GM18951 (cell line): ENCODE data around the gene RAB39B.
A peak's percentile ranks its signal among the peaks of the same experiment; 100 is the strongest.
"Not testable (repeated sequence)": the region's sequence is repeated elsewhere in the genome, so short reads cannot be mapped to it uniquely, and the experiment has no call there.

Experiments
- POLR2A ChIP-seq: IDR thresholded peaks from 4 replicates; pipeline ENCODE4 v1.6.1; 2011; ENCODE audit warnings: mild to moderate bottlenecking; ENCODE audit not compliant: insufficient read length, insufficient read depth; ENCODE audit errors: extremely low read depth
- in situ Hi-C: fragments of 300-500 bp; cut with MboI; formaldehyde crosslinking; loops from one replicate; pipeline ENCODE4 v1.12.0; 2022; ENCODE audit warnings: low sequenced_read_pairs, mixed read lengths, inconsistent platforms; ENCODE audit not compliant: unreplicated experiment

Gene RAB39B

GRCh38 chrX:155225774-155226173 lies 38.5 kb downstream of the RAB39B start:
- in situ Hi-C loops = no loop called here
- TF ChIP-seq POLR2A = no peak

- in situ Hi-C loops = not testable (repeated sequence)
Observed at GRCh38 chrX:155223746-155224145, 40.5 kb downstream of the RAB39B start.

GRCh38 chrX:155221351-155221750 lies 42.9 kb downstream of the RAB39B start:
- TF ChIP-seq POLR2A = no peak
- in situ Hi-C loops = no loop called here

- in situ Hi-C loops = no loop called here
- TF ChIP-seq POLR2A = no peak
Observed at GRCh38 chrX:155218777-155219176, 45.5 kb downstream of the RAB39B start.

- in situ Hi-C loops = no loop called here
- no peak for TF ChIP-seq POLR2A
Observed at GRCh38 chrX:155216940-155217440, 47.3 kb downstream of the RAB39B start.

- in situ Hi-C loops = no loop called here
- peak; percentile 64 for TF ChIP-seq POLR2A
Observed at GRCh38 chrX:155216179-155216939, 47.9 kb downstream of the RAB39B start, which contains the start of gene VBP1. Gene VBP1, plus strand, starts transcription at chrX:155216460. Its CDS starts 23 bp downstream, at chrX:155216483.

- in situ Hi-C loops = no loop called here
Observed at GRCh38 chrX:155215443-155216178, 48.7 kb downstream of the RAB39B start.

GRCh38 chrX:155213731-155214130 lies 50.6 kb downstream of the RAB39B start:
- TF ChIP-seq POLR2A = no peak
- in situ Hi-C loops = no loop called here

More at GRCh38 chrX:155215443-155216178, 48.7 kb downstream of the RAB39B start:
- TF ChIP-seq POLR2A = no peak

- in situ Hi-C loops = no loop called here
- no peak for TF ChIP-seq POLR2A
Observed at GRCh38 chrX:155211208-155211607, 53.1 kb downstream of the RAB39B start.
